ENCODE results near the gene LRR1.
A peak's percentile ranks its signal among the peaks of the same experiment; 100 is the strongest.
"Not testable (repeated sequence)": the region's sequence is repeated elsewhere in the genome, so short reads cannot be mapped to it uniquely, and the experiment has no call there.

LRR1 gene

DNA sequence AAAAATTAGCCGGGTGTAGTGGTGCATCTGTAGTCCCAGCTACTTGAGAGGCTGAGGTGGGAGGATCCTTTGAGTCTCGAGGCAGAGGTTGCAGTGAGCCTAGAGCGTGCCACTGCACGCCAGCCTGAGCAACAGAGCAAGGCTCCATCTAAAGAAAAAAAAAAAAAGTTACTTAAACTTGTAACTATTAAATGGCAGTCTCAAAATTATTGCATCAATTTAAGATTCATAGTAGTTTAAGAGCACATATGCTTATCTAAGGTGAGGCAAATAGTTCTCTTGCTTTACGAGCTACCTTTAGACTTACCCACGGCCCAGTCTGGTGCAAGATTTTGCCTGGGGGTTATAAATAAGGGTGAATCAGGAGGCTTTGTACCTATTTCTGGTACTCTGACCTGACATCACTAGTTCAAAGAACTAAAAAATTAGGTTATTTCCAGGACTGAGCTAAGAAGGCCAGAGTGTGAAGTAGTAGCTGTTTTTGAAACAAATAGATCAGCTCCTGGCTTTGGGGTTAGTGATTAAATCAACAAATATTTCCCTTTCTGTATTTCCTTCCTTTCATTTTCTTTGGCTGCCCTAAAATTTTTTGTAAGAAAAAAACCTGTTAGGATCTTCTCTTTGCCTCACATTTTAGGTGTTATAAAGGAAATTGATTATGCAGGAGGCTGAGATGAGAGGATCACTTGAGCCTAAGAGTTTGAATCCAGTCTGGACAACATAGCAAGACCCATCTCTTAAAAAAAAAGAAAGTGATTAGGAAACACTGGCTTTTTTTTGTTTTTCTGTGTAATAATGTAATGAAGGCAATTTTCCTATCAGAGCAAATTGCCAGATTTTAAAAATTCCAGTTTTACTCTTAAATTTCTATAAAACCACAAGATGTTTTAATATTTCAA, 25.4 kb downstream of the LRR1 start:
- no peak for DNase-seq (ENCODE audit: low read depth in 2 of 2)

DNA sequence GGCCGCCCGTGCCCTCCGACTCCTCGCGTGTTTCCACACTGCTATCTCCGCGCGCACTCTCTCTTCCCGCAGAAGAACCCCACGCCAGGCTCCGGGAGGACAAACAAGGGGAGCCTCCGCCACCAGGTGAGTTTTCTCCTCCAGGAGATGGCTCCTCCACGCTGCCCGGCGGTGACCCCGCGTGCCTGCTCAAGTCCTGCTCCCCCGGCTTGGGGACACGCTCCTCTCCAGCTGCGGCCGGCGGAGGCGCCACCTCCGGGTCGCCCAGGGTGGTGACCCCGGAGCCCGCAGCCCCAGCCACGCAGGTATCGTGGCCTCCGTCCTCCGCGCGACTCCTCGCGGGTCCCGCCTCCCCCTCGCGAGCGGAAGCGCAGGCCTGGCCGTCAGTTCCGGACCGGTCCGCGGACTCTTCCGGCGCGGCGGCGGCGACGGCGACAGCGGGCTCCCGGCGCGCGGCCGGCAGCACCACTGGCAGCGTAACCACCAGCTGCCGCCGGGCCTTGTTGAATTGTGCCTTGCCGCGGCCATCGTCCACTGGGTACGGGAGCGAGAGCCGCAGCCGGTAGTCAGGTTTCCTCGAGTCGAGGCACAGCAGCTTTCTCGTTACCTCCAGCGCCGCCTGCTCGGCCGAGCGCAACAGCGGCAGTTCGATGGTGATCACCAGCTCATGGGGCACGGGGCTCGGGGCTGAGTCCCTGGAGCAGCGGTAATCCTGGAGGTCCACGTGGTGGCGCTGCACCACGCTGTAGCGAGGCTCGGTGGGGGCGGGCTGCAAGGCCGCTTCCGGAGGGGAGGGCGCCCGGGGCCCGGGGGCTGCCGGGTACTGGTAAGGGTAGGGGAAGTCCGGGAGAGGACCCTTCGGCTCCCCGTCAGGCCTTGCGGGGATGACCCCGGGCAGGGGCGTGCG, 35.2 kb downstream of the LRR1 start:
- DNase-seq (ENCODE audit: low read depth in 2 of 2): peak; percentile 91

DNA sequence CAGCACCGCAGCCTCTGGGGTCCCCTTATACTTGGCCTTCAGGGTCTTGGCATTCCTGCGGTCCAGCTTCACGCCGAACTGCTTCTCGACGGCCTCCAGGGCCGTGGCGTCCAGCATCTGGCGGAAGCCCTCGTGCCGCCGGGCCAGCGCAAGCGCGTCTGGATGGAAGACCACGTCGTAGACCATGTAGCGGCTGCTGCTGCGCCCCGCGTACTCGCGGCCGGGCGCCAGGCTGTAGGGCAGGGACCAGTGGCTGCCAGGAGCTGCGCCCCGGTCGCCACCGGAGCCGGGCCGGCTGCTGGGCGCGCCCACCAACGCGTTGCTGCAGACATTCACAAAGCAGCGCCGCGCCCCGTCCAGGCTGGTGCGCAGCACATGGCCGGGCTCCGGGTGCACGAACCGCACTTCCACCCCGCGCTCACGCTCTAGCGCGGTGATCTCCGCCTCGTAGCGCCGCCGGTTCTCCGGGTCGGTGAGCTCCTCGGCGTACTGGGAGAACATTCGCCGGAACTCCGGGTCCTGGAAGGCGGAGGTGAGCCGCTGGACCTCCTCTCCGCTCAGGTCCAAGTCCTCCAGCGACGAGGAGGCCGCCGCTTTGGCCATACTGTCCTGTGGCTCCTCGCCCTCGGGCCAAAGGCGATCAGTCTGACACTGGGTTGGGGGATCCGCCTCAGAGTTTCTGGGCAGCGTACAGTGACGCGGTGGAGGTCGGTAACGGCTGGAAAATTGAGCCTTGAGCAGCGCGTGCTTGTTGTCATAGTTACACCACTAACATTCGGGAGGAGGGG, 36.0 kb downstream of the LRR1 start, which contains the start of gene DNAAF2:
Gene DNAAF2 (minus strand): TSS at position 698 of the 788 bp plus-strand sequence. CDS start 95 bp downstream, at position 603.
- peak; percentile 36 to 38 for DNase-seq (ENCODE audit: low read depth in 2 of 2)

DNA sequence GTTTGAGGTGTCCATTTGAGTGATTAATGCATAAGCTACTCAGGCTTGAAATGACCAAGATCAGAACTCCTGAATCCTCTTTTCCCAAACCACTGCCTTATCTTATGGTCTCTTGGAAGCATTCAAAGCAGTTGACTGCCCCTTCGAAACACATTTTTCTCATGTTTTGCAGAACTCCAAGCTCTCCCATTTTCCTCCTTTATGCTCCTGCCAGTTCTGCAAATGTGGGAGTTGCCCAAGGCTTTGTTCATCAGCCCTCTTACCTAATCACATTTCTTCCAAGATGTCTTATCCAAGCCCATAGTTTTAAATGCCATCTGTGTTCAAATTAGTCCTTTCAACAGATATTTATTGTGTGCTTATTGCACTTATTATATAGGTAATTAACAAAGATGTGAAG, 38.1 kb downstream of the LRR1 start:
- no peak for DNase-seq (ENCODE audit: low read depth in 2 of 2)

DNA sequence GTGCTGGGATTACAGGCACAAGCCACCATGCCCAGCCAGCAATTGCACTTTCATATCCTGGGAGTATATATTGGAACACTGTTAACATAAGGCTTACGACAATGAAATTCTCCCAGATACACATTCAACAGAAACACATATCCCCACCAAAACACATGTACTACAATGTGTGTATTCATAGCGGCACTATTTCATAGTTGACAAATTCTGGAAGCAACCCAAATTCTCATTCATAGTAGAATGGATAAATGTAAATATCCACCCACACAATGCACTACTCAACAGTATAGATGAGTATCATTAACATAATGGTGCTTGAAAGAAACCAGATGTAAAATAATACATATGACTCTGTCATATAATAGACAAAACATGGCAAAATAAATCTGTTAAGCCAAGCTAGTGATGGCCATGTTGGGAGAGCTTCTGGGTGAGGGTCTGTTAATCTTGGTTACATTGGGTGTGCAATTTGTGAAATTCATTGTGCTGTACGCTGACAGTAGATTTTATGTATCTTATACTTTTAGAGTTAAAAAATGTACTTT, 38.9 kb downstream of the LRR1 start:
- DNase-seq (ENCODE audit: low read depth in 2 of 2): no peak

DNA sequence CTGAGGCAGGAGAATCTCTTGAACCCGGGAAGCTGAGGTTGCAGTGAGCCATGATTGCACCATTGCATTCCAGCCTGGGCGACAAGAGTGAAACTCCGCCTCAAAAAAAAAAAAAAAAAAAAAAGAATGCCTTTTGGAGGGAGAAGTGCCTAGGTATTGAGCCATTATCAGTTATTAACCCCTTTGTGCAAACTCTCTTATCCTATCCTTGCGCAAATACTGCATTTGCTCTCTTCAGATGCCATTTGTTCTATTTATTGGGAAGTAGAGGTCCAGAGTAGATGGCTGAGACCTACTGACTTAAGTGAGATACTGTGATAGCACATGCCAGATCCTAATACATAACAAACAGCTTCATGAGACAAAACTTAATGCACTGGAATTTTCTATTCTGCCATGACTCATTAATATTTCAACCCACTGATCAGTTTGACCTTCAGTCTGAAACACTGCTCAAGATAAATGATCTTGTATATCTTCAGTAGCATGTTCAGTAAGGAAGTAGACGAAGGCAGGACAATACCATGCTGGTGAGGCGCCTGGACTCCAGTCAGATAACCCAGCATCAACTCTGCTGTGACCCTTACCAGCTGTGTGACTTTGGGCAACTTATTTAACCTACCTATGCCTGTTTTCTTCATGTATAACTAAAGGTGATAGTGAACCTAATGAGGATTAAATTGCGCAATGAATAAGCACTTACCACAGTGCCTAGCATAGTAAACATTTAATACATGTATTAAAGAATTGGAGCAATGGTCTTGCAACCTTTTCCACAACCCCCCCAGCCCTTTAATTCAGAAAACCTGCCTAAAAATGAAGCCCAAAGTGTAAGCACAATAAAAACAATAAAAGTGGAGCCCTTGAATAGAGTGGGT, 42.0 kb downstream of the LRR1 start:
- no peak for DNase-seq (ENCODE audit: low read depth in 2 of 2)

DNA sequence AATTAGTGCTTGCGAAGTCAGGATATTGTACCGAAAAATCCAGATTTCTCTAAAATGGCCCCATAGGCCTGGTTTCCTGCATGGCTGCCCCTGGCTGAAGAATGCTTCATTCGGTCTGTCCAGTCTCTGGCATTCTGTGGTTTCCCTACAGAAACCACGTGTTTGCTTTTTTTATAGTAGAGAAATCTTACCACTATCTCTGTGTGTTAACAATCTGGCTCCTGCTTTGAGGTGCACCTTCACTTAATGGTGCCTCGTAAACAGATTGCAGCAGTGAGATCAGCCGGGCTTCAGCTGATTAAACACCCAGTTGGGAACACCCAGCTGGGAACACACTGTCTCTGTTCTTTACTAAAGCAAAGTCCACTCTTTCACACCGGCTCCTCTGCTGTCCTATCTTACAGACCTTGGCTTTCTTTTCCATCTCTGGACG, 43.0 kb downstream of the LRR1 start:
- no peak for DNase-seq (ENCODE audit: low read depth in 2 of 2)

DNA sequence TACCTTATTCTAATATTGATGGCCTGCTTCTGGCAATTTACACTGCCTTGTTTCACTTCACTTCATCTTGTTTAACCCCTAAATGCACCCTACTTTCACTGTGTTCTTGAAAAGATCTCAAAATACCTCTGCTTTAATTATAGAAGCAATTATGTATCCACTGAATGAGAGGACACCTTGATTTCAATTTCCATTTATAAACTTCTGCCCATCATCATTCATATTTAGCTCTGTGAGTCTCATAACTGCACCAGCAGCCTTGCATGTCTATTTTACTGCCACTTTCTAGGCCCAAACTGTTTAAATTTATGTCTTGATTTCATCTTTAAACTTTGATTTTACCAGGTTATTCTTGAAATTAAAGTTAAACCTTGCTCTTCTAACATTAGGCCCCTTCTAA, 43.4 kb downstream of the LRR1 start:
- DNase-seq (ENCODE audit: low read depth in 2 of 2): no peak

DNA sequence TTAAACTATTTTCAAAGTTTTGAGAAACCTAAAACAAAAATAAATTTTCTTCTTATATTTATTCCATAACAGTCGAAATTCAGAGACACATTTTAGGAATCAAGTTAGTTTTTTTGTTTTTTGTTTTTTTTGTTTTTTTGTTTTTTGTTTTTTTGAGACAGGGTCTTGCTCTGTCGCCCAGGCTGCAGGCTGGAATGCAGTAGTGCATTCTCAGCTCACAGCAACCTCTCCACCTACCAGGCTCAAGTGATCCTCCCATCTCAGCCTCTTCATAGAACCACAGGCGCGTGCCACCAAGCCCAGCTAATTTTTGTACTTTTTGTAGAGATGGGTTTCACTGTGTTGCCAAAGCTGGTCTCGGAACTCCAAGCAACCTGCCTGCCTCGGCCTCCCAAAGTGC, 54.8 kb downstream of the LRR1 start:
- DNase-seq (ENCODE audit: low read depth in 2 of 2): no peak

DNA sequence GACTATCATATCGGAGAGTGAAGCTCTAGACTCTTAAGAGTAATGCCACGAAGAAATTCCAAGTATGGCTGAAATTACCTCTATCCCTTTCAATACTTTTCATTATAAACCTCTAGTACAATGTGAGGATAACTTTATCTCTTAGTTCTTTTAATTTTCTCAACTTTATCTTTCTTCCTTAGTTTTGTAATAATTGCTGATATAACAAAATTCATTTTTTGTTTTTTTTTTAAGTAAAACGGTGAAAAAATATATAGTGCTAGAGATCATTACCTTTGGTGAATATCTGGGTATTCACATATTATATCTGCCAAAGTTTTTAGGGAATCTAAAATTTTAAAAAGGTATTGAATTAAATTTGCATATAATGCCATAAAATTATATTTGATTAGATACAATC, 55.8 kb downstream of the LRR1 start:
- DNase-seq (ENCODE audit: low read depth in 2 of 2): no peak

DNA sequence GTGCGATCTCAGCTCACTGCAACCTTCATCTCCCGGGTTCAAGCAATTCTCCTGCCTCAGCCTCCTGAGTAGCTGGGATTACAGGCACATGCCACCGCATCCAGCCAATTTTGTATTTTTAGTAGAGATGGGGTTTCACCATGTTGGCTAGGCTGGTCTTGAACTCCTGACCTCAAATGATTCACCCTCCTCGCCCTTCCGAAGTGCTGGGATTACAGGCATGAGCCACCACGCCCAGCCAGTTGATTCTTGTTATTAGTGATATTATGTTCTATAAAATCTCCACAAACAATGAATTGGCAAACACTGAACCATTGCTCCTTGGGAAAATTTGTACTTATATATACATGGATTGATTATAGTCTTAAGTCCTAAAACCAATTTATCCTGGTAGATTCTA, 58.8 kb downstream of the LRR1 start:
- not testable (repeated sequence) for DNase-seq (ENCODE audit: low read depth in 2 of 2)

DNA sequence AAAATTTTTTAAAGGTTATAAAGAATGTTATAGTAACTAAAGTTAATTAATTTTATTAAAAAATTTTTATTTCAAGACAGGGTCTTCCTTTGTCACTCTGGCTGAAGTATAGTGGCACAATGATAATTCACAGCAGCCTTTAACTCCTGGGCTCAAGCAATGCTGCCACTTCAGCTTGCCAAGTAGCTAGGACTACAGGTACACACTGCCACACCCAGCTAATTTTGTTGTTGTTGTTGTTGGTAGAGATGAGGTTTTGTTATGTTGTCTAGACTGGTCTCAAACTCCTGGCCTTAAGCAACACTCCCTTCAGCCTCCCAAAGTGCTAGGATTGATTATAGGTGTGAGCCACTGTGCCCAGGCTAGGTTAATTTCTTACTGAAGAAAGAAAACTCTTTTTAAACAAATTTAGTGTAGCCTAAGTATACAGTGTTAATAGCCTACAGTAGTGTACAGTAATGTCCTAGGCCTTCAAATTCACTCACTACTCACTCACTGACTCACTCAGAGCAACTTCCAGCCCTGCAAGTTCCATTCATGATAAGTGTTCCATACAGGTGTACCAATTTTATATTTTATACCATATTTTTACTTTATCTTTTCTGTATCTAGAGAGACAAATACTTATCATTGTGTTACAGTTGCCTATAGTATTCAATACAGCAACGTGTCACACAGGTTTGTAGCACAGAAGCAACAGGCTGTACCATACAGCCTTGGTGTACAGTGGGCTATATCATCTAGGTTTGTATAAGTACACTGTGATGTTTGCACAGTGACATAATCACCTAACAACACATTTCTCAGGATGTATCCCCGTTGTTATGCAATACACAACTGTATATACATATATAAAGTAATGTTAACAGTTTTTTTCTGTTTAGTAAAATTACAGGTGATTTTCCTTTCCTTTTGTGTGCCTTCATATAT, 61.1 kb downstream of the LRR1 start:
- DNase-seq (ENCODE audit: low read depth in 2 of 2): no peak

All from activated CD4-positive, alpha-beta T cell treated with anti-CD3 and anti-CD28 coated beads for 24 hours (primary cell).